ENCODE results near the gene IFNG-AS1. TPM values are rescaled to one million over a fixed set of nuclear protein-coding genes. Genes with fewer than 3 reads are reported as not detected.

IFNG-AS1 gene
- total and polyA plus RNA-seq, 7 donors = 0.29 TPM; not detected in 6

DNA sequence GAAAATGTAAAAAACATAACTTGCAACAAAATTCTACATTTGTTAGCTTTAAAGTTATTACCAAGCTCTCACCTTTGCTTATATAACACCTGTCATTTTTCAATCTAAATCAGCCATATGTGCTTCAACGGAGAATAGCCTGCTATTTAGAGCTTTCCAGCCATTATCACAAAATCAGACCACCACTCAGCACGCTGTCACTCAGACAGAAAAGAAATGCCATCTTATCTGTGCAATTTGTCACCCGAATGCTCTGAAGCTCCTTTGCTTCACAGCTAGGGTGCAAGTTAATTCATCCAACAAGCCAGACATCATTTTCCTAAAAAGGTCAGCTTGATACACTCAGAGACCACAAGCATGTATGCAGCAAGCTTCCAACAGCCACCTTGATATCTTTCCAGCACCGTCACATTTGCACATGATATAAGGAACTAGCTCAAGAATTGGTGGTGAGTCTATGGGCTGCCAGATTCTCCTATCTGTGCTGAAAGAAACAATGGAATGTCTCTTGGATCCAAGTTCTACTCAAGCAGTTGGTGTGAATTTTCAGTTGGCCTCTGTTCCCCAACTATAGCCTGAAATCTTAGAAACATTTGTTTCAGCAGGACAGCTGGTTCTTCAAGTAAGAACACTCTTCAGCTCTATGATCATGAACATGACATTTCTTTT is 20.0 kb upstream of the IFNG-AS1 start:
- Histone ChIP-seq H3K27ac (no peak overlapping the region), H3K9me3 (no peaks in the 10 kb centered on the region), H3K4me3 (no peak overlapping the region), H3K27me3 (no peaks in the 10 kb centered on the region), H3K4me1 (peaks cover 0 to 4% (median 0%) of the 10 kb centered on the region in 4 donors), H3K36me3 (no peaks in the 10 kb centered on the region)
- DNase-seq = no peak
- 86% methylated on average over 4 of the region's 4 CpGs for WGBS, 2 donors
- intact Hi-C loops (cut with DNase I) = no loop called here
- TF ChIP-seq EP300 (IDR thresholded peaks at IDR 0.05) = no peak
- TF ChIP-seq, protein P1, sequence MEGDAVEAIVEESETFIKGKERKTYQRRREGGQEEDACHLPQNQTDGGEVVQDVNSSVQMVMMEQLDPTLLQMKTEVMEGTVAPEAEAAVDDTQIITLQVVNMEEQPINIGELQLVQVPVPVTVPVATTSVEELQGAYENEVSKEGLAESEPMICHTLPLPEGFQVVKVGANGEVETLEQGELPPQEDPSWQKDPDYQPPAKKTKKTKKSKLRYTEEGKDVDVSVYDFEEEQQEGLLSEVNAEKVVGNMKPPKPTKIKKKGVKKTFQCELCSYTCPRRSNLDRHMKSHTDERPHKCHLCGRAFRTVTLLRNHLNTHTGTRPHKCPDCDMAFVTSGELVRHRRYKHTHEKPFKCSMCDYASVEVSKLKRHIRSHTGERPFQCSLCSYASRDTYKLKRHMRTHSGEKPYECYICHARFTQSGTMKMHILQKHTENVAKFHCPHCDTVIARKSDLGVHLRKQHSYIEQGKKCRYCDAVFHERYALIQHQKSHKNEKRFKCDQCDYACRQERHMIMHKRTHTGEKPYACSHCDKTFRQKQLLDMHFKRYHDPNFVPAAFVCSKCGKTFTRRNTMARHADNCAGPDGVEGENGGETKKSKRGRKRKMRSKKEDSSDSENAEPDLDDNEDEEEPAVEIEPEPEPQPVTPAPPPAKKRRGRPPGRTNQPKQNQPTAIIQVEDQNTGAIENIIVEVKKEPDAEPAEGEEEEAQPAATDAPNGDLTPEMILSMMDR (IDR thresholded peaks at IDR 0.05) = no peak
- no peak for TF ChIP-seq POLR2A (IDR thresholded peaks at IDR 0.05)
- TF ChIP-seq POLR2AphosphoS5 (IDR thresholded peaks at IDR 0.05) = no peak

DNA sequence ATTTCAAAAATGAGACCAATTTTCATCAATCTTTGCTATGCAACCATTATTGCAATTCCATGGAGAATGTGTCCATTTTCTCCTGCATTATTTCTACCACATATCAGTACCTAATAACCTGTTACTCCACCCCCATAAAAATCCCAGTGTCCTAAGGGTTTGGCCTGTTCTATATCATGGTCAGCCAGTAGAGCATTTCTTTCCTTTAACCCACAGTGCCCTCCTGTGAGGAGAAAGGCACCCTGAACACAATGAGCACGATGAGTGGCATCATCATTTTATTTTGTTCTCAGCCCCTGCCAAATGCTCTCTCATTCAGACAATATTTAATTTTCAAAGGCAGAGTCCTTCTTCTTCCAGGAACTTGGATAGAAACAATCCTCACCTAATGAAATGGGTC is 11.6 kb upstream of the IFNG-AS1 start:
- TF ChIP-seq EP300 (IDR thresholded peaks at IDR 0.05) (no peak), POLR2A (IDR thresholded peaks at IDR 0.05) (no peak), POLR2AphosphoS5 (IDR thresholded peaks at IDR 0.05) (no peak)
- TF ChIP-seq, protein P1 (IDR thresholded peaks at IDR 0.05) = no peak
- 93% methylated on average over 1 of the region's 1 CpG for WGBS, 2 donors
- no peak for DNase-seq
- Histone ChIP-seq H3K36me3 (no peaks in the 10 kb centered on the region), H3K4me3 (no peak overlapping the region), H3K4me1 (no peaks in the 10 kb centered on the region), H3K27ac (no peak overlapping the region), H3K9me3 (no peaks in the 10 kb centered on the region), H3K27me3 (no peaks in the 10 kb centered on the region)
- intact Hi-C loops (cut with DNase I) = no loop called here

- no peak overlapping the region for H3K27ac ChIP-seq
- no peak for DNase-seq
- no peaks in the 10 kb centered on the region for H3K4me1 ChIP-seq
- TF ChIP-seq, protein P1 (IDR thresholded peaks at IDR 0.05) = no peak
- no peak for TF ChIP-seq EP300 (IDR thresholded peaks at IDR 0.05)
- TF ChIP-seq POLR2A (IDR thresholded peaks at IDR 0.05) = no peak
- no peak for TF ChIP-seq POLR2AphosphoS5 (IDR thresholded peaks at IDR 0.05)
- WGBS, 2 donors = 98 to 99% methylated on average over 1 of the region's 1 CpG
- H3K36me3 ChIP-seq = no peaks in the 10 kb centered on the region
- no peak overlapping the region for H3K4me3 ChIP-seq
- intact Hi-C loops (cut with DNase I) = no loop called here
- H3K9me3 ChIP-seq = no peaks in the 10 kb centered on the region
- H3K27me3 ChIP-seq = no peaks in the 10 kb centered on the region
Observed at GRCh38 chr12:67980391-67980790, 8.9 kb upstream of the IFNG-AS1 start.

GRCh38 chr12:67981287-67982162 is 7.7 kb upstream of the IFNG-AS1 start:
- Histone ChIP-seq H3K27ac (peak overlapping the region in 1 of 4 donors; percentile 40), H3K36me3 (no peaks in the 10 kb centered on the region), H3K9me3 (no peaks in the 10 kb centered on the region), H3K27me3 (no peaks in the 10 kb centered on the region), H3K4me1 (no peaks in the 10 kb centered on the region), H3K4me3 (no peak overlapping the region)
- WGBS, 2 donors = 81% methylated on average over 4 of the region's 4 CpGs
- intact Hi-C loops (cut with DNase I) = no loop called here
- no peak for DNase-seq
- TF ChIP-seq, protein P1 (IDR thresholded peaks at IDR 0.05) = no peak
- TF ChIP-seq EP300 (IDR thresholded peaks at IDR 0.05) (no peak), POLR2AphosphoS5 (IDR thresholded peaks at IDR 0.05) (no peak)
